Activated naive CD4-positive, alpha-beta T cell treated with anti-CD3 and anti-CD28 coated beads, Interleukin-2, amount 50 U/mL, for 24 hours (primary cell): ENCODE measurements around the gene PRRX2.

Experiments used
- H3K27ac Mint-ChIP-seq: one replicate; pipeline ENCODE4 v1.8.0; 2021; ENCODE audit warnings: mild to moderate bottlenecking, mixed read lengths
- H3K27me3 Mint-ChIP-seq: one replicate; pipeline ENCODE4 v1.8.0; 2021; ENCODE audit warnings: mixed read lengths
- H3K36me3 Mint-ChIP-seq: one replicate; pipeline ENCODE4 v1.8.0; 2021; ENCODE audit warnings: mixed read lengths
- H3K4me1 Mint-ChIP-seq: one replicate; pipeline ENCODE4 v1.8.0; 2021; ENCODE audit warnings: mixed read lengths
- H3K4me3 Mint-ChIP-seq: one replicate; pipeline ENCODE4 v1.8.0; 2021; ENCODE audit warnings: mild to moderate bottlenecking, mixed read lengths
- H3K9me3 Mint-ChIP-seq: one replicate; pipeline ENCODE4 v1.8.0; 2021; ENCODE audit warnings: mixed read lengths

PRRX2 gene

DNA sequence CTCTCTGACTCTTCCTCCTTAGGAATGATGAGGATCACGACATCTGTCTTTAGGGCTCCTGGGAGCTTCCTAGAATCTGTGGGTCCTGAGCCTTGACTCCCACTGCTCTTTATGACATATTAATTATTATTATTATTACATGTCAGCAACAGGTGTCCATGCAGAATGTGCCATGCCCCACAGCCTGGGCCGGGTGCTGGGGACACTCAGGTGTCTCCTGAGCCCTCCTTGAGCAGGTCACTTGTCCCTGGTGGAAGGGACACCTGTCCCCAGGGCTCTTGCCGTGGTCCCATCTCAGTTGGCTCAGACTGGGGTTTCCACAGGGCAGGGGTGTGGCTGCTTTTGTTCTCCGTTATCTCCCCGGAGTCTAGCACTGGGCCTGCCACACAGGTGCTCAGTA is 53.2 kb downstream of the PRRX2 start:
- H3K4me1 Mint-ChIP-seq, result no peaks in the 10 kb centered on the region
- H3K27me3 Mint-ChIP-seq, result peaks cover 1% of the 10 kb centered on the region
- H3K9me3 Mint-ChIP-seq, result no peaks in the 10 kb centered on the region
- no peak overlapping the region for H3K27ac Mint-ChIP-seq
- H3K36me3 Mint-ChIP-seq, result no peaks in the 10 kb centered on the region
- H3K4me3 Mint-ChIP-seq, result no peak overlapping the region

DNA sequence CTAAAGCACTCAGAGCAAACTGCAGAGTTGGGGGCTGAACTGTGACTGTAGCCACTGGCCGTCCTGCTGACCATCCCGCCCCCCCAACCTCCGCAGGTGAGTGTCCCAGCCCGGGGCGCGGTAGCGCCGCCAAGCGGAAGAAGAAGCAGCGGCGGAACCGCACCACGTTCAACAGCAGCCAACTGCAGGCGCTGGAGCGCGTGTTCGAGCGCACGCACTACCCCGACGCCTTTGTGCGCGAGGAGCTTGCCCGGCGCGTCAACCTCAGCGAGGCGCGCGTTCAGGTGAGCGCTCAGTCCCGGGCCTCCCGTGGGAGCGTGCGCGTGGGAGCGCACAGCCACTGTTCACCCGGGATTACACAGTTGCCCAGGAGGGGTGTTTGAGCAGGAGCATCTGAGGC is 53.7 kb downstream of the PRRX2 start:
- Mint-ChIP-seq H3K4me3 (no peak overlapping the region), H3K4me1 (no peaks in the 10 kb centered on the region), H3K36me3 (no peaks in the 10 kb centered on the region), H3K27me3 (peaks cover 1% of the 10 kb centered on the region), H3K9me3 (no peaks in the 10 kb centered on the region), H3K27ac (no peak overlapping the region)

DNA sequence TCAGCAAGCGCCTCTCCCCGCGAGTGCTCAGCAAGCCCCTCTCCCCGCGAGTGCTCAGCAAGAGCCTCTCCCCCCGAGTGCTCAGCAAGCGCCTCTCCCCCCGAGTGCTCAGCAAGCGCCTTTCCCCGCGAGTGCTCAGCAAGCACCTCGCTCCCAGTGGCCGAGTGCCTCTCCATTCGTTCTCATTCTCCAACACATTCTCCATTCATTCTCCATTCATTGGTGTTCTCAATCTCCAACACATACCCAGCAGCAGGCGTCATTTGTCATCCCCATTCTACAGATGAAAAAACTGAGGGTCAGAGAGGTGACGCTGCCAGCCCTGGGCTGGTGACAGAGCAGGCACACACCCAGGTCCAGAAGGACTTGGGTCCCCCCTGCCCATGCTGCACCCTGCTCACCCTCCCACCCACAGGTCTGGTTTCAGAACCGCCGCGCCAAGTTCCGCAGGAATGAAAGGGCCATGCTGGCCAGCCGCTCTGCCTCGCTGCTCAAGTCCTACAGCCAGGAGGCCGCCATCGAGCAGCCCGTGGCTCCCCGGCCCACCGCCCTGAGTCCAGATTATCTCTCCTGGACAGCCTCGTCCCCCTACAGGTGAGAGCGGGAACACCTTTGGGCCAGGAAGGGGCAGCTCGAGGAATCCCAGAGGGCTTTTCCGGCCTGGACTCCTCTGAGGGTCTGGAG is 54.9 kb downstream of the PRRX2 start:
- Mint-ChIP-seq H3K4me3 (no peak overlapping the region), H3K9me3 (no peaks in the 10 kb centered on the region), H3K27me3 (peaks cover 2% of the 10 kb centered on the region), H3K4me1 (no peaks in the 10 kb centered on the region), H3K36me3 (no peaks in the 10 kb centered on the region), H3K27ac (no peak overlapping the region)

DNA sequence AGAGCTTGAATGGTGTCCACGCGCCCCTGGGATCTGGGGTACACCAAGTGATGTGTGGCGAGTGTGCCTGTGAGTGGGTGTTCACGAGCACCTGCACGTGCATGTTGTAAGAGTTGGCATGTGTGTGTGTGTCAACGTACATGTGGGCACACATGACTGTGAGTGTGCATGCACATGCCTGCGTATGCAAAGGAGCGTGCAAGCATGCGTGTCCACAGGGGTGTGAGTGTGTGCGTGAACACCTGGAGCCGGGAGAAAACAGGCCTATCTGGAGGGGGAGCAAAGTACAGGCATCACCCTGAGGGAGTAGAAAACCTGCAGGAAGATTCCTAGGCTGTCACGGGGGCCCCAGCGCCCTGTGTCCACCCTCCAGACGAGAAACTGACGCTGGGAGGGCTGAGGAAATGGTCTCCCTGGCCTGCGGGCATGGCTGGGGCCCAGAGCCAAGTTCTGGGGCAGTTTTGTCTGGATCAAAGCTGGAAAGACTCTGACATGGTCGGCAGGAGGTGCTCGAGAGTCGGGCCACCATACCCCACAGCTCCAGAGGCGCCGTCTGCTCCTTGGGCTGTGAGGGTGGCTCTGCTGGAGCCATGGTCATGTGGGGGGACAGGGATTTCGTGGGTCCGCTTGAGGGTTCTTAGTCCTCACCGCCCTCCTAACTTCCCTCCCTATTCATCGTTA is 55.6 kb downstream of the PRRX2 start:
- H3K4me3 Mint-ChIP-seq, result no peak overlapping the region
- no peaks in the 10 kb centered on the region for H3K36me3 Mint-ChIP-seq
- peaks cover 2% of the 10 kb centered on the region for H3K27me3 Mint-ChIP-seq
- H3K27ac Mint-ChIP-seq, result no peak overlapping the region
- H3K9me3 Mint-ChIP-seq, result no peaks in the 10 kb centered on the region
- no peaks in the 10 kb centered on the region for H3K4me1 Mint-ChIP-seq

DNA sequence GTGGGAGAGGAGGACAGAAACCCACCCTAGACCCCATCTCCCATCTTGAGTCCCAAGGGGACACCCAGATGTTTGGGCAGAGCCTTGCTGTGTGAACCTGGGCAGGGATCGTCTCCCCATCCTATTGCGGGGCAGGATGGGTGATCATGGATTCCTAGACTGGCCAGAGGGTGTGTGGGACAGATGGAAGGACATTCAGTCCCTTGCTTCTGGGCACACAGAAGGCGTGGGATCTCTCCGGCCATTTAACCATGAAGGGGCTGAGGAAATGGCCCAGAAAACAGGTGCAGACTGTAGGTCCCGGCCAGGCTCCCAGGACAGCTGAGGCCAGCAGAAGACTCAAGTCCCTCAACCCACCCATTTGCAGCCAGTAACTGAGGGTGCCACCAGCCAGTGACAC is 57.5 kb downstream of the PRRX2 start:
- Mint-ChIP-seq H3K9me3 (no peaks in the 10 kb centered on the region), H3K36me3 (no peaks in the 10 kb centered on the region), H3K4me1 (no peaks in the 10 kb centered on the region), H3K4me3 (no peak overlapping the region), H3K27me3 (peaks cover 1% of the 10 kb centered on the region), H3K27ac (no peak overlapping the region)

DNA sequence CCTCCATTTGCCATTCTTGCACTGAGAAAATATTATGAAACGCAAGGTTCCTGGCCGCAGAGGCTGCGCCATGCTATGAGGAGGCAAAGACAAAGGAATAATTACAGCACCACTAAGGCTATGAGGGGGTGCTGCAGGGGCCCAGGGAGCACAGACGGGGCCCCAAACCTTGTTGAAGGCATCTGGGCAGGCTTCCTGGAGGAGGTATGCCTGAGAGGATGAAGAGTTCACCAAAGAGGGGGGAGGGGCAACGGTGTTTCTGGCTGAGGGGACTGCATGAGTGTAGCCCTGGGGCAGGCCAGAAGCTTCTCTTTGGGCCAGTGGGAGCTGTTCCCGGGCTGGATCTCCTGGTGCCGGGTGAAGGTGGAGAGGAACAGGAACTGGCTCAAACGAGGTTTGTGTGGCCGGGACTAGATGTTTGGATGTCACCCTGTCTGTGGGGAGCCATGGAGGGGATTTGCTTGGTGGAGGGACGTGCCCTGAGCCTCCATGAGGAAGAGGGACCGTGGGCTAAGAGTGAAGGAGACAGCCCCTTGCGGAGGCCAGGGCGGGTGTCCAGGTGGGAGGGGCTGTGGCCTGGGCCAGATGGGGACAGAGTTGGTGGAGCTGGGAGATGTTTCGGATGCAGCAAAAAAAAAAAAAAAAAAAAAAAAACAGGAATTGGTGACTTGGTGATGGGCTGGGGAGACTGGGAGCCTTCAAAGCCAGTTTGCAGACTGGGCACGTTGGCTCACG is 59.2 kb downstream of the PRRX2 start:
- Mint-ChIP-seq H3K9me3 (no peaks in the 10 kb centered on the region), H3K27me3 (peaks cover 1% of the 10 kb centered on the region), H3K27ac (no peak overlapping the region), H3K4me1 (no peaks in the 10 kb centered on the region), H3K36me3 (no peaks in the 10 kb centered on the region), H3K4me3 (no peak overlapping the region)

DNA sequence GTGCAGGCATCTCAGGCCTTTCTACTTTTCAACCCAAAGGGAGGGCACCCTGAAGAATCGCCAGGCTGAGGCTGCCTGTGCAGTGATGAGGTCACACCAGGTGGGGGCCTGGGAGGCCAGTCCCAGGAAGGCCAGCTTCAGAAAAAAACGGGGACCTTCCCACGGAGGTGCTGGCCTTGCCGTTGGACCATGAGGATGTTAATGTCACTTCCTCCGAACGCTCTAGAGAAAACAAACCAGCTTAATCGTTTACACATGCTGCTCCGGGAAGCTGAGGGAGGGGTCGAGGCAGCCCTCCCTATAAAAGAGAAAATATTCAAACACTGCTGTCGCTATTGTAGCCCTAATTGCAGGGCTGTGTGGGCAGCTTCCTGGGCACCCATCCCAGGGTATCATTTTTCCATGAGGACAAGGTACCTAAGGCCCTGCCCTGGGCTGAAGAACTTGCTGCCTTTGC is 60.4 kb downstream of the PRRX2 start:
- no peaks in the 10 kb centered on the region for H3K36me3 Mint-ChIP-seq
- no peak overlapping the region for H3K27ac Mint-ChIP-seq
- H3K4me1 Mint-ChIP-seq, result no peaks in the 10 kb centered on the region
- H3K9me3 Mint-ChIP-seq, result no peaks in the 10 kb centered on the region
- no peak overlapping the region for H3K4me3 Mint-ChIP-seq
- peaks cover 1% of the 10 kb centered on the region for H3K27me3 Mint-ChIP-seq

DNA sequence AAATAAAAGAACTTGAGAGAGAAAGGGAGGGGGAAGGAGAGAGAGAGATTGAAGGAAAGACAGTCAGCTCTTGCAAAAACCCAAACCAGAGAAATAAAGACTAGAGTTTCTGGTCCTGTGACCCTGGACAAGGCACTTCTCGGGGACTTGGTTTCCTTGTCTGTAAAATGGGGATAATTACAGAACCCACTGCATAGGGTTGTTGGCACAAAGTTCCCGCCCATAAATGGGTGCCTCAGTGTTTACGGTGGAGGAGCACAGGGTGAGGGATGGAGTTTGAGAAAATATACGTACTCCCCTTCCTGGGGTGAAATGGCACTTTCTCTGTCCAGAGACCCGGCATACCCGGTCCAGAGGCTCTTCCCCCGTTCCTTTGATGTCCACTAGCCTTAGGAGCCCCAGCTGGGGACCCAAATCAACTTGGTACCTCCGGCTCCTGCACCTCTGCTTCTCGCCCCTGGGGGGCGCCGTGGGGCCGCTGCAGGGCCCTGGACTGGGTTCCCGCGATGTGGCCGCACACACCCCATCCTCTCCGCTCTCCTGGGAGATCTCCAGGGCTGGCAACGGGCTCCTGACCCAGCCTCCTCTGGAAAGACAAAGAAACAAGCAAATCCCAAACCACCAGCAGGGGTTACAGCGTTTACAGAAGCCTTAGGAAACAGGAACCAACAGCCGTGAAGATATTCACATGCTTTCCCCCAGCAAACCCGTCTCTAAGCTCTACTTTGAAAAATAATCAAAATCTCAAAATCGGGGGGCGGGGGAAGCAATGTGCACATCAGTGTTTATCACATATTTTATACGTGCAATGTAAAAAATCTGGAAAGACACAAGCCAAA is 61.1 kb downstream of the PRRX2 start:
- H3K36me3 Mint-ChIP-seq, result no peaks in the 10 kb centered on the region
- no peak overlapping the region for H3K27ac Mint-ChIP-seq
- no peaks in the 10 kb centered on the region for H3K4me1 Mint-ChIP-seq
- peaks cover 1% of the 10 kb centered on the region for H3K27me3 Mint-ChIP-seq
- H3K4me3 Mint-ChIP-seq, result no peak overlapping the region
- H3K9me3 Mint-ChIP-seq, result no peaks in the 10 kb centered on the region

DNA sequence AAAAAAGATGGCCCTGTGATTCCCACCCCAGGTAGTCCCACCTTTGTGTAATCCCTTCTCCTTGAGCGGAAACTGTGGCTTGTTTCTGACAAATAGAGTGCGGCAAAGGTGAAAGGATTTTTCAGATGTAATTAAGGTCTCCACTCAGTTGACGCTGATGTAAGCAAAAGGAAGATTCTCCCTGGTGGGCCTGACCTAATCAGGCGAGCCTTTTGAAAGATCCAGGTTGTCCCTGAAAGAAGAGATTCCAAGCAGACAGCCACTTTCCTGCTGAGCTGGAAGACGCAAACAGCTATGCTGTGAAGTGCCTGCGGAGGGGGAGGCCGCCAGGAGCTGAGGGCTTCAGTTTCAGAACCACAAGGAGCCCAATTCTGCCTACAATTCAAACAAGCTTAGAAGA is 63.3 kb downstream of the PRRX2 start:
- Mint-ChIP-seq H3K27me3 (peaks cover 1% of the 10 kb centered on the region), H3K4me3 (no peak overlapping the region), H3K4me1 (no peaks in the 10 kb centered on the region), H3K9me3 (no peaks in the 10 kb centered on the region), H3K36me3 (no peaks in the 10 kb centered on the region), H3K27ac (no peak overlapping the region)

DNA sequence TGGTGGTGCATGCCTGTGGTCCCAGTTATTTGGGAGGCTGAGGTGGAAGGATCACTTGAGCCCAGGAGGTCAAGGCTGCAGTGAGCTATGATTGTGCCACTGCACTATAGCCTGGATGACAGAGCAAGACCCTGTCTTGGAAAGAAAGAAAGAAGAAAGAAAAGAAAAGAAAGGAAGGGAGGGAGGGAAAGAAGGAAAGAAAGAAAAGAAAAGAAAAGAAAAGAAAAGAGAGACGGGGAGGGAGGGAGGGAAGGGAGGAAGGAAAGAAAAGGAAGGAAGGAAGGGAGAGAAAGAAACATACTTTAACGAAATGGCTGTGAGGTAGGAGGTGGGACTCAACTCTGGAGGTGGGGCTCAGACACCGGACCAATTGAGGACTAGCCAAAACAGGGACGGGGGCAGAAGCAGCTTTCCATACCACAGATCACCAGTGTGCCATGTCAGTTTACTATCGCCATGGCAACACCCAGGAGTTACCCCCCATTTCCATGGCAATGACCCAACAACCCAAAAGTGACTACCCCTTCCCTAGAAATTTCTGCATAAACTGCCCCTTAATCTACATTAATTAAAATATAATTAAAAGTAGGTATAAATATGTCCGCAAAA is 66.1 kb downstream of the PRRX2 start:
- Mint-ChIP-seq H3K4me3 (no peak overlapping the region), H3K36me3 (no peaks in the 10 kb centered on the region), H3K27me3 (no peaks in the 10 kb centered on the region), H3K9me3 (no peaks in the 10 kb centered on the region), H3K4me1 (no peaks in the 10 kb centered on the region), H3K27ac (no peak overlapping the region)

DNA sequence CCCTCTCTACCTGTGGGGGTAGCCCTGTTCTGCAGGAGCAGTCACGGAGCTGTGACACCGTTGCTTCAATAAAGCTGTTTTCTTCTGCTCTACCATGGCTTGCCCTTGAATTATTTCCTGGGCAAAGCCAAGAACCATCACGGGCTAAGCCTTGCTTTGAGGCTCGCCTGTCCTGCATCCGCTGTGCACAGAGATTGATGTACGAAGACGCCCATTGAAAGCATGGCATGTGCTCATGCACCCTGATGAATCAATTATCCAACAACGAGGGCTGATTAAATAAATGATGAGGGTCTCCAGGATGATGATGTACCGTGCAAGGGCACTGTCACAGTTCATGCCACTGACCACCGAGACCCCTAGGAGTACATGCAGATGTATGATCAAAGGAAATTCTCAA is 66.7 kb downstream of the PRRX2 start:
- Mint-ChIP-seq H3K36me3 (no peaks in the 10 kb centered on the region), H3K4me3 (no peak overlapping the region), H3K27me3 (no peaks in the 10 kb centered on the region), H3K27ac (no peak overlapping the region), H3K4me1 (no peaks in the 10 kb centered on the region), H3K9me3 (no peaks in the 10 kb centered on the region)

DNA sequence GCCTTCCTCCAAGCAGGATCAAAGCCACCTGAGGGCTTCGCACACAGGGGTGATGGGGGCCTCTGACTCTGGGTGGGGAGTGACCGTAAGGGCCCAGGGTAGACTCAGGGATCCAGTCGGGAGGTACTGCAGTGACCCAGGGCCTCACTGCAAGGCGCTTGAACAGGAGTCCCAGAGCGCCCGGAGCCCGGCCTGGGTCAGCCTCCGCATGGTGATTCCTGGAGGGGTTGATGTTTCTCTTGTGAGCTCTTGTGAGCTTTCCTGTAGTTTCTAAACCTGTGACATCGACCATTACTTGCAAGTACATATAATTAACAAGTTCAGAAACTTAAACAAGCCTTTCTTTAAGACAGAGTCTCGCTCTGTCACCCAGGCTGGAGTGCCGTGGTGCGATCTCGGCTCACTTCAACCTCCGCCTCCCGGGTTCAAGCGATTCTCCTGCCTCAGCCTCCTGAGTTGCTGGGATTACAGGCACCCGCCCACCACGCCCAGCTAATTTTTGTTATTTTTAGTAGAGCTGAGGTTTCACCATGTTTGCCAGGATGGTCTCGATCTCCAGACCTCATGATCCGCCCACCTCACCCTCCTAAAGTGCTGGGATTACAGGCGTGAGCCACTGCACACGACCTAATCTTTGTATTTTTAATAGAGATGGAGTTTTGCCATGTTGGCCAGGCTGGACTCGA is 67.6 kb downstream of the PRRX2 start:
- Mint-ChIP-seq H3K36me3 (no peaks in the 10 kb centered on the region), H3K9me3 (no peaks in the 10 kb centered on the region), H3K27me3 (no peaks in the 10 kb centered on the region), H3K4me1 (peaks cover 5% of the 10 kb centered on the region), H3K4me3 (no peak overlapping the region), H3K27ac (no peak overlapping the region)

DNA sequence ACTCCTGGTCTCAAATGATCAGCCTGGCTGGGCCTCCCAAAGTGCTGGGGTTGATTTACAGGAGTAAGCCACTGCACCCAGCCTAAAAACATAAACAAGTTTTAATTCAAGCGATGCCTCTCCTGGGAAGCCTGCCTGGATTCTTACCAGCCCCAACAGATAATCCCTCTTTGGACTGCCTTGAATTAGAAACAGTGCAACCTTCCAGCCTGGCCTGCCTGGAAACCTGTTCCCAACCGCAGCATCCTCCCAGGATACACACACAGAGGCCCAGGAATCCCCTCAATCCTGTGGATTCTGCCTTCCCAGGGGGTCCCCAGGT is 68.1 kb downstream of the PRRX2 start:
- Mint-ChIP-seq H3K9me3 (no peaks in the 10 kb centered on the region), H3K4me3 (no peak overlapping the region), H3K4me1 (peaks cover 9% of the 10 kb centered on the region), H3K27me3 (no peaks in the 10 kb centered on the region), H3K36me3 (no peaks in the 10 kb centered on the region), H3K27ac (no peak overlapping the region)

DNA sequence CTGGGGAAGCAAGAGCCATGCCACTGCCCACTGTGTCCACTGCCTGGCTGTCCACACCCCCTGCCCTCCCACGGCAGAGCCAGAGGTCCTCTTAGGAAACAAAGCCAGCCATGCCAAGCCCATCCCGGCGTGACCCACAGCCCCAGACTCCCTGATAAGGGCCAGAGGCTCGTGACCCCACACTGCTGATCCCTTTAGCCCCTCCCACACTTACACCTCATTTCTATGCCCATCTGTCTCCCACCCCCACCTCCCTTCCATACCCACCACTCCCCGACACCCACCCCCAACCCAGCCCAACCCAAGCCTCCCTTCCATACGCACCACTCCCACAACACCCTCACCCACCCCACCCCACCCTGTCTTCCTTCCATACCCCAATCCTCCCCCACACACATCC is 70.1 kb downstream of the PRRX2 start:
- Mint-ChIP-seq H3K36me3 (no peaks in the 10 kb centered on the region), H3K9me3 (no peaks in the 10 kb centered on the region), H3K27me3 (no peaks in the 10 kb centered on the region), H3K4me3 (no peak overlapping the region), H3K27ac (no peak overlapping the region), H3K4me1 (peaks cover 9% of the 10 kb centered on the region)

DNA sequence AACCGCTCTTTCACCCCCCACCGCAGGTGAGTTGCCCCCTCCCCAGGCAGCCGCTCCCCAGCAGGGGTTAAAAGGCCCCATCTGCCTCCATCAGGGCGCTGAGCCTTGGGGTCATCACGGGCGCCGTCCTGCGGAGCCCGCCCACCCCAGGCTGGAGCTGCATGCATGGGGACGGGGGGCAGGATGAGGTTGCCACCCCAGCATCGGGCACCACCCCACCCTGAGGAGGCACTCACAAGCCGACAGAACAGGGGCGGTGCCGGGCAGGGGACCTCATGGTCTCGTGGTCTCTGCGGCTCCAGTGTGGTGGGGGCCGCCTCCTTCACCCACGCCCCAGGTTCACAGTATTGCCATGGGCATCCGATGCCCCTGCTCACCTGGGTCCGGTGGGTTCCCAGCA is 70.9 kb downstream of the PRRX2 start:
- Mint-ChIP-seq H3K9me3 (no peaks in the 10 kb centered on the region), H3K4me1 (peaks cover 9% of the 10 kb centered on the region), H3K27ac (no peak overlapping the region), H3K4me3 (no peak overlapping the region), H3K27me3 (no peaks in the 10 kb centered on the region), H3K36me3 (no peaks in the 10 kb centered on the region)
